ENCODE measurements around the gene ADD1.

ADD1 gene

GRCh38 chr4:2868877-2869487, 25.3 kb downstream of the ADD1 start:
- DNase-seq (ENCODE audit: low read depth, low spot score), result no peak
- H3K4me3 ChIP-seq (ENCODE audit: low read depth, low read length), result no peak overlapping the region
- CTCF ChIA-PET, result no interaction called here
- TF ChIP-seq CTCF (IDR thresholded peaks at IDR 0.05; ENCODE audit: insufficient read depth, low read length, missing control alignments), result no peak
- POLR2A ChIA-PET, result no interaction called here

GRCh38 chr4:2869659-2870058, 26.0 kb downstream of the ADD1 start:
- POLR2A ChIA-PET, result no interaction called here

GRCh38 chr4:2870082-2870481, 26.4 kb downstream of the ADD1 start:
- no peak for TF ChIP-seq CTCF (IDR thresholded peaks at IDR 0.05; ENCODE audit: insufficient read depth, low read length, missing control alignments)
- CTCF ChIA-PET, result interaction anchor here (1.1 kb wide), 1 partner anchor 105 kb away, joined by 4 read pairs; no protein-coding TSS in a partner anchor
- no peak for DNase-seq (ENCODE audit: low read depth, low spot score)
- POLR2A ChIA-PET, result no interaction called here
- H3K4me3 ChIP-seq (ENCODE audit: low read depth, low read length), result no peak overlapping the region

More at GRCh38 chr4:2869659-2870058, 26.0 kb downstream of the ADD1 start:
- CTCF ChIA-PET, result interaction anchor here (1.1 kb wide), 1 partner anchor 105 kb away, joined by 4 read pairs; no protein-coding TSS in a partner anchor
- H3K4me3 ChIP-seq (ENCODE audit: low read depth, low read length), result no peak overlapping the region
- DNase-seq (ENCODE audit: low read depth, low spot score), result no peak
- TF ChIP-seq CTCF (IDR thresholded peaks at IDR 0.05; ENCODE audit: insufficient read depth, low read length, missing control alignments), result no peak

DNA sequence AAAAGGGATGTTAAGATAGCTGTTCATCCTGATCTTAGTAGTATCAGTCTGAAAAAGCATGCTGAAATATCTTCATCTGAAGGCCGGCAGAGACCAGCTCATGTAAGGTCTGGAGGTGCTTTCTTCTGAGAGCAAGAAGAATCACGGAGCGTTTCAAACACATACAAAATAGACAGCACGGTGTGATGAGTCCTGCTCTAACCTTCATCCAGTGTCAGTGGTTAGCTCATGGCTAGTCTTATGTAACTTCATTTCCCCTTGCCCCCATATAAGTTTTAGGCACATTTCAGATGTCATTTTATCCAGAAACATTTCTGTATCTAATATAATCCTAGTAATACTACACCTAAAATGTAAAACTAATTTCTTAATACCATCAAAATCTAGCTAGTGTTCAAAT, 27.8 kb downstream of the ADD1 start:
- no peak overlapping the region for H3K4me3 ChIP-seq (ENCODE audit: low read depth, low read length)
- no peak for TF ChIP-seq CTCF (IDR thresholded peaks at IDR 0.05; ENCODE audit: insufficient read depth, low read length, missing control alignments)
- DNase-seq (ENCODE audit: low read depth, low spot score), result no peak
- ChIA-PET CTCF (interaction anchor here (1.5 to 3.0 kb wide), 2 partner anchors 10 to 15 kb away, joined by 3 to 9 read pairs; no protein-coding TSS in a partner anchor), POLR2A (no interaction called here)

GRCh38 chr4:2871911-2872310, 28.3 kb downstream of the ADD1 start:
- no peak for TF ChIP-seq CTCF (IDR thresholded peaks at IDR 0.05; ENCODE audit: insufficient read depth, low read length, missing control alignments)
- no peak overlapping the region for H3K4me3 ChIP-seq (ENCODE audit: low read depth, low read length)
- ChIA-PET CTCF (interaction anchor here (1.3 to 3.0 kb wide), 3 partner anchors 10 to 115 kb away, joined by 3 to 9 read pairs (median 4); partner anchors contain the start of gene TNIP2), POLR2A (no interaction called here)
- DNase-seq (ENCODE audit: low read depth, low spot score), result no peak

GRCh38 chr4:2873329-2873728, 29.7 kb downstream of the ADD1 start:
- ChIA-PET POLR2A (no interaction called here), CTCF (interaction anchor here (1.1 to 3.0 kb wide), 2 partner anchors 12 to 109 kb away, joined by 3 to 9 read pairs; no protein-coding TSS in a partner anchor)
- no peak overlapping the region for H3K4me3 ChIP-seq (ENCODE audit: low read depth, low read length)
- no peak for TF ChIP-seq CTCF (IDR thresholded peaks at IDR 0.05; ENCODE audit: insufficient read depth, low read length, missing control alignments)
- no peak for DNase-seq (ENCODE audit: low read depth, low spot score)

Data from AG04449 (cell line).